Right kidney (tissue), 1 donor: ENCODE data around the gene CCDC30.

Experiments used
- DNase-seq: peaks from one replicate; pipeline ENCODE4 v3.0.0-alpha.2; 2016

CCDC30 gene

GRCh38 chr1:42692461-42692860, 229.4 kb downstream of the CCDC30 start:
- no peak for DNase-seq

DNA sequence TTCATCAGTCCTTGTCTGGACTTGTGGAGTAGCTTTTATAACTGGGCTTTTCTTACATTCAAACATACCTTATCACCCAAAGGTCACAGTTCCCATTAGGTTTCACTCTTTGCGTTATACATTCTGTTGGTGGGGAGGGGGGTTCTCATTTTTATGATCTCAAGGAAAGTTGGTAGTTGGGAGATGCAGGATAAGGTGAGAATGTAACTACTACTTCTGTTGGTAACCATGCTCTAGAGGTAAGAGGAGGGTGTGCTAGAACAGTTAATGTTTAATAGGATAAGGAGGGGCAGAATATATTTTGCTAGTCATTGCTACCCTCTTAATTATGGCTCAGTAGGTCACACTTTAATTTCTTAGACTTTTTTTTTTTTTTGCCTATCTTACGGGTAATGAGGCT, 229.8 kb downstream of the CCDC30 start:
- DNase-seq, result no peak

DNA sequence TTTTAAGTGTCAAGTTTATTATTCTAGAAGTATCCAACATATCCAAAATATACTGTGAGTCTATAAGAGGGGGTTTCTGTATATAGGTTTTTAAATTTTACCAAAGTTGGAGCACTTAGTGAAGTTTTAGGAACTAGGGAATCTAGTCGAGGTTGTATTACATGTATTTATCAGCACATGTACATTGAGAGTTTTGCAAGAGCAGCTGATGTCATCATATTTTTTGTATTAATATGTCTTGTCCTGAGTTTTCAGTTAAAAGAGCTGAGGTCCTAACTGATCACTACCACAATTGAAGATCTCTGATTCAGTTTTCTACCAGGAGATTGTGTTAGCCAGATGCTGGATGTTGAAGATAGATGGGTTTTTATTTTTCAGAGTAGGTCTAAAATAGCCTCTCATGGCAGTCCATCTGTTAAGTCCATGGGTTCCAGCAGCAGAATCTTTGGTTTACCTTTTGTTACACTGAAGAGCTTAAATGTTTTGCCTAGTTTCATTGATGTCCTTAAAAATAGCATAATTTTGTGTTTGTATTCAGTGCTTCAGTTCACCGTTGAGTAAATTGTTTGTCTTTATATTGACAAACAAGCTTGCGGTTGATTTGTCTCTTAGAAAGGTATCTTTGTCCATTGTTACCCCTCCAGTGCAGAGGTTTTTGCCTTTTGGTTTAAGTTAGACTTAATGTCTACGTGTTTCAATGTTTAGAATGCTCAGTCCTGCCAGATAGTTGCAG, 235.2 kb downstream of the CCDC30 start:
- DNase-seq, result no peak

DNA sequence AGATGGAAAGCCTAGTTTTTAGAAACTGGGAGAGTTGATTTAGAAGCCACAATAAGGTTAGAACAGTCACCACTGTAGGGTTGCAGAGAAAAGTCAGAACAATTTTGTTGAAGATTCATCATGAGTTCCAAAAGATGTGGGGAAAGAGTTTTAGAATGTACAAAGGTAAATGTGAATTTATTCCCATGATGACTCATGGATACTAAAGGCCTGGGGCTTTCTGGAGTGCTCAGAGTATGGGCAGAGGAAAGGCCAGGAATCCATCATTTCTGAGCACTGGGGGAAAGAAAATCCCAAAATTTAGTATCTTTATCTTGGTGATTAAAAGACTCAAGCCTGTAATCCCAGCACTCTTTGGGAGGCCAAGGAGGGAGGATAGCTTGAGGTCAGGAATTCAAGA, 236.9 kb downstream of the CCDC30 start:
- no peak for DNase-seq

- DNase-seq, result no peak
Observed at GRCh38 chr1:42703888-42704464, 240.9 kb downstream of the CCDC30 start.
